ENCODE measurements around the gene WRAP73.

WRAP73 gene

DNA sequence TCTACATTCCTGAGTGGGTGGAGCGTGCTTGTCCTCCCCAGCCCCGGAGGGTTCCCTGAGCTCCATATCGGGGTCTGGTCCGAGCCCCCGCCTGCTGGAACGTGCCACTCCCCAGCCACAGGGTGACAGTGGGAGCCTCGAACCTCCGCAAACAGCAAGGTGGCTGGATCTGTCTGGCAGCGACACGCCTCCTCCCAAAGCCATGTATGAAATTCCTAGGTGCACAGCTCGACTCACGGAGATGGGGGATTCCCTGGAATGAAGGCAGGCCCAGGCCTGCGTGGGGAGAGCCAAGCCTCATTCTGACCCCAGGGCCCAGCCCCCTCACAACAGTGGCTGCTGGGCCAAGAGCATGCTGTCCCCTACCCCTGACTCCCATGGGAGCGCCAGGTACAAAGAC lies 35.3 kb upstream of the WRAP73 start:
- TF ChIP-seq, protein P1, sequence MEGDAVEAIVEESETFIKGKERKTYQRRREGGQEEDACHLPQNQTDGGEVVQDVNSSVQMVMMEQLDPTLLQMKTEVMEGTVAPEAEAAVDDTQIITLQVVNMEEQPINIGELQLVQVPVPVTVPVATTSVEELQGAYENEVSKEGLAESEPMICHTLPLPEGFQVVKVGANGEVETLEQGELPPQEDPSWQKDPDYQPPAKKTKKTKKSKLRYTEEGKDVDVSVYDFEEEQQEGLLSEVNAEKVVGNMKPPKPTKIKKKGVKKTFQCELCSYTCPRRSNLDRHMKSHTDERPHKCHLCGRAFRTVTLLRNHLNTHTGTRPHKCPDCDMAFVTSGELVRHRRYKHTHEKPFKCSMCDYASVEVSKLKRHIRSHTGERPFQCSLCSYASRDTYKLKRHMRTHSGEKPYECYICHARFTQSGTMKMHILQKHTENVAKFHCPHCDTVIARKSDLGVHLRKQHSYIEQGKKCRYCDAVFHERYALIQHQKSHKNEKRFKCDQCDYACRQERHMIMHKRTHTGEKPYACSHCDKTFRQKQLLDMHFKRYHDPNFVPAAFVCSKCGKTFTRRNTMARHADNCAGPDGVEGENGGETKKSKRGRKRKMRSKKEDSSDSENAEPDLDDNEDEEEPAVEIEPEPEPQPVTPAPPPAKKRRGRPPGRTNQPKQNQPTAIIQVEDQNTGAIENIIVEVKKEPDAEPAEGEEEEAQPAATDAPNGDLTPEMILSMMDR (IDR thresholded peaks at IDR 0.05; ENCODE audit: unreplicated experiment in 3 of 3) = no peak
- Mint-ChIP-seq H3K4me3 (no peak overlapping the region), H3K27me3 (ENCODE audit: low read depth) (peaks cover 27% of the 10 kb centered on the region), H3K27ac (no peak overlapping the region), H3K36me3 (ENCODE audit: low read depth) (no peaks in the 10 kb centered on the region), H3K9me3 (no peaks in the 10 kb centered on the region), H3K4me1 (no peaks in the 10 kb centered on the region)

DNA sequence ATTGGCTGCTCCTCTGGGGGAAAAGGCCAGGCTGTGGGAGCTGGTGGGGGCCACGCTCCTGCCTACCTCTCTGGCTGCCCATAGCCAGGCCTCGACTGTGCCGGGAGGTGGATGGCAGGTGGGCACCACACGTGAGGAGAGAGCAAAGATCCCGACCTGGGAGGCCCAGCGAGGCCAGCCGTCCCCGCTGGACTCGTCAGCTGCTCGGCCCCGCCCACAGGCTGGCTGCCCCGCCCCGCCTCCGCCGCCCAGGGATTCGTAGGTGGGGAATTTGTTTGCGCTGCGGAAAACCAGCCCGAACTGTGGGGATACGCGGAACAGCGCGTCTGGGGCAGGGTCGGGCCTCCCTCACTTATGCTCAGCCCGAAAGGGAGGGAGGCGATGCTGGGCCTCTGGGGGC lies 34.1 kb upstream of the WRAP73 start:
- Mint-ChIP-seq H3K27ac (no peak overlapping the region), H3K27me3 (ENCODE audit: low read depth) (peaks cover 38% of the 10 kb centered on the region), H3K9me3 (no peaks in the 10 kb centered on the region), H3K4me1 (no peaks in the 10 kb centered on the region), H3K36me3 (ENCODE audit: low read depth) (no peaks in the 10 kb centered on the region), H3K4me3 (peak overlapping the region in 1 of 3 experiments; percentile 9)
- TF ChIP-seq, protein P1 (IDR thresholded peaks at IDR 0.05; ENCODE audit: unreplicated experiment in 3 of 3) = no peak

DNA sequence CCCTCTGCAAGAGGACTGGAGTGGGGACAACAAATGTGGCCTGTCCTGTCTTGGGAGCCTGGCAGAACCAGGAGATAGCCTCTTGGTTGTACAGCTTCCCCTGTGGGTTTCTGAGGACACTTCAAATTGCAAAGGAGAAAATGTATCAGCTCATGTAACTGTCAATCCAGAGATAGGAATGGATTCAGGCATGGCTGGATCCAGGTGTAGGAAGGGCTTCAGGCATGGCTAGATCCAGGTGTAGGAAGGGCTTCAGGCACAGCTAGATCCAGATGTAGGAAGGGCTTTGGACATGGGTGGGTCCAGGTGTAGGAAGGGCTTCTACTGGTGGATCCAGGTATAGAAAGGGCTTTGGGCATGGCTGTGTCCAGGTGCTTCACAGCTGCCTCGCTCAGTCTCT lies 33.3 kb upstream of the WRAP73 start:
- Mint-ChIP-seq H3K4me3 (peak overlapping the region in 1 of 3 experiments; percentile 14), H3K27ac (no peak overlapping the region), H3K27me3 (ENCODE audit: low read depth) (peaks cover 33% of the 10 kb centered on the region), H3K4me1 (no peaks in the 10 kb centered on the region), H3K36me3 (ENCODE audit: low read depth) (no peaks in the 10 kb centered on the region), H3K9me3 (no peaks in the 10 kb centered on the region)
- TF ChIP-seq, protein P1 (IDR thresholded peaks at IDR 0.05; ENCODE audit: unreplicated experiment in 3 of 3) = no peak

DNA sequence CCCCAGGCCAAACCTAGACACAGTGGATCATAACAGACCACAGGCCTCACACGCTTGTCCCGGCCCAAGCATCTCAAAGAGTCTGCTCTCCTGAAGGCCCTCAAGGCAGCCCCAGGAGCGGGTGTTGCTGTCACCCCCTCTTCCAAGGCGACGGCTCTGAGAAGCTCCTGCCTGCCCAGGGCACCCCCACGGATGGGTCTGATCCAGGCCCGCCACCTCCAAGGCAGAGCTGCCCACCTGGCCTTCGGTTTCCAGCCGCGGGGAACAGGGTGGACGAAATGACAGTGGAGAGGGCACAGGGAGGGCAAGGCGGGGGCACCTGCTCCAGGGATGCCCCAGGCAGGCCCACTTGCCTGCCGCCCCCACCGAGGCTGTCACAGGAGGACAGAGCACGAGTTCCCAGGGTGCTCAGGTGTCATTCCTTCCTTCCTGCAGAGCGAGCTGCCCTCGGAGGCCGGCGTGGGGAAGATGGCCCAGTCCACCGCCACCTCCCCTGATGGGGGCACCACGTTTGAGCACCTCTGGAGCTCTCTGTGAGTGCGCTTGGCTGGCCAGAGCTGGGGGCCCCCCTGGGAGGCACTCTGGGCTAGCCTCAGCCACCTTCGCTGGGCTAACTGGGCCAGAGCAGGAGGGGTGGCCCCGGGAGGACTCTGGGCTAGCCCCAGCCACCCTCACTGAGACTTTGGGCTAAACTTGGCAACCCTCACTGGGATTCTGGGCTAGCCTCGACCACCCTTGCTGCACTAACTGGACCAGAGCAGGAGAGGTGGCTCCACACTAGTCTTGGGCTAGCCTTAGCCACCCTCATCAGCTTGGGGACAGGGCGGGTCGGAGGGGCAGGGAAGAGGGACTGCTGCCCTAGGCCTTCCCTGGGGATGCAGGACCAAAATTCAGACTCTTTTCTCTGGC lies 32.2 kb upstream of the WRAP73 start:
- no peaks in the 10 kb centered on the region for H3K4me1 Mint-ChIP-seq
- no peak overlapping the region for H3K4me3 Mint-ChIP-seq
- H3K27me3 Mint-ChIP-seq (ENCODE audit: low read depth) = peaks cover 38% of the 10 kb centered on the region
- H3K36me3 Mint-ChIP-seq (ENCODE audit: low read depth) = no peaks in the 10 kb centered on the region
- TF ChIP-seq, protein P1 (IDR thresholded peaks at IDR 0.05; ENCODE audit: unreplicated experiment in 3 of 3) = no peak
- H3K9me3 Mint-ChIP-seq = no peaks in the 10 kb centered on the region
- H3K27ac Mint-ChIP-seq = no peak overlapping the region

DNA sequence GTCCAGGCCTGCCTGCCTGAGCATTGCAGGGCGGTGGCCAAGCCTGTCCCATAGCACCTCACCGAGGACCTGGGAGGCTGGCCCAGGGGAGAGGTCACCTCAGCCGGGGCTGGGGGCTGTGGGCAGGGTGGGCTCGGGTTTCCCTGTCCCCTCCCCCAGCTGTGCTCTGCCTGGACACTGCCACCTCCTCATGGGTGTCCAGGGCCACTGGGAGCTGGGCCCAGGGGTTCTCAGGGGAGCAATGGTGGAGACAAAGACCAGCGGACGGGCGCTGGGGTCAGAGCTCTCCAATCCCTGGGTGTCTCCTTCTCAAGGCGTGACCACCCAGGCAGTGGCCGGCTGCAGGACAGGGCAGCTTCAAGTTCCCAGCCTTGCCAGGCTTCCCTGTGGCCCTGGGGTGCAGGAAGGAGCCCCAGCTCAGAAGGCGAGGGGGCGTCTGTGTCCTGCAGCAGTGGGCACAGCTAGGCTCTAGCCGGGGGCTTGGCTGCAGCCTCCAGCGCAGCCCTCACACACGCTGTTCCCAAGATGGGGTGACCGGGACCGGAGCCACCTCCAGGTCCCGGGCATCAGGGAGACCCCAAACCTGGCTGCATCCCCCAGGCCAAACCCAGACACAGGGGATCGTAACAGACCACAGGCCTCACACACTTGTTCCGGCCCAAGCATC lies 31.5 kb upstream of the WRAP73 start:
- H3K27ac Mint-ChIP-seq = no peak overlapping the region
- no peaks in the 10 kb centered on the region for H3K36me3 Mint-ChIP-seq (ENCODE audit: low read depth)
- H3K9me3 Mint-ChIP-seq = no peaks in the 10 kb centered on the region
- no peak overlapping the region for H3K4me3 Mint-ChIP-seq
- H3K4me1 Mint-ChIP-seq = no peaks in the 10 kb centered on the region
- TF ChIP-seq, protein P1 (IDR thresholded peaks at IDR 0.05; ENCODE audit: unreplicated experiment in 3 of 3) = no peak
- H3K27me3 Mint-ChIP-seq (ENCODE audit: low read depth) = peaks cover 33% of the 10 kb centered on the region
